Measurements from ENCODE around the gene CHST11.

The CHST11 gene

GRCh38 chr12:104746467-104747088 lies 289.8 kb downstream of the CHST11 start:
- DNase-seq, result no peak

- no peak for DNase-seq
Observed at GRCh38 chr12:104747330-104747729, 290.6 kb downstream of the CHST11 start.

GRCh38 chr12:104747955-104748354 lies 291.2 kb downstream of the CHST11 start:
- DNase-seq, result no peak

GRCh38 chr12:104748356-104748755 lies 291.6 kb downstream of the CHST11 start:
- DNase-seq, result no peak

- no peak for DNase-seq
Observed at GRCh38 chr12:104748790-104749189, 292.0 kb downstream of the CHST11 start.

GRCh38 chr12:104749545-104749944 lies 292.8 kb downstream of the CHST11 start:
- DNase-seq, result no peak

- DNase-seq, result peak; percentile 68
Observed at GRCh38 chr12:104750061-104750460, 293.3 kb downstream of the CHST11 start.

- no peak for DNase-seq
Observed at GRCh38 chr12:104751120-104751519, 294.4 kb downstream of the CHST11 start.

GRCh38 chr12:104751594-104751993 lies 294.8 kb downstream of the CHST11 start:
- no peak for DNase-seq

GRCh38 chr12:104752016-104752415 lies 295.3 kb downstream of the CHST11 start:
- no peak for DNase-seq

GRCh38 chr12:104752881-104753280 lies 296.1 kb downstream of the CHST11 start:
- DNase-seq, result no peak

- no peak for DNase-seq
Observed at GRCh38 chr12:104756901-104757300, 300.2 kb downstream of the CHST11 start.

GRCh38 chr12:104758771-104759170 lies 302.0 kb downstream of the CHST11 start:
- DNase-seq, result no peak

GRCh38 chr12:104761091-104761490 lies 304.3 kb downstream of the CHST11 start:
- no peak for DNase-seq

GRCh38 chr12:104761611-104762010 lies 304.9 kb downstream of the CHST11 start:
- DNase-seq, result no peak

GRCh38 chr12:104763168-104763805 lies 306.5 kb downstream of the CHST11 start:
- DNase-seq, result peak; percentile 70

- peak; percentile 40 for DNase-seq
Observed at GRCh38 chr12:104764225-104765091, 307.7 kb downstream of the CHST11 start.

GRCh38 chr12:104767261-104767660 lies 310.5 kb downstream of the CHST11 start:
- no peak for DNase-seq

GRCh38 chr12:104768033-104768432 lies 311.3 kb downstream of the CHST11 start:
- DNase-seq, result no peak

- DNase-seq, result no peak
Observed at GRCh38 chr12:104769144-104769561, 312.4 kb downstream of the CHST11 start.

GRCh38 chr12:104772336-104772735 lies 315.6 kb downstream of the CHST11 start:
- DNase-seq, result no peak

GRCh38 chr12:104775731-104776231 lies 319.0 kb downstream of the CHST11 start:
- no peak for DNase-seq

- no peak for DNase-seq
Observed at GRCh38 chr12:104779134-104779533, 322.4 kb downstream of the CHST11 start.

- DNase-seq, result no peak
Observed at GRCh38 chr12:104782296-104782695, 325.5 kb downstream of the CHST11 start.
